Neutrophil (primary cell): ENCODE measurements around the gene ZNF446.
"Not testable (repeated sequence)": the region's sequence is repeated elsewhere in the genome, so short reads cannot be mapped to it uniquely, and the experiment has no call there.

Experiments
- H3K27ac ChIP-seq: fragments of 200-600 bp; sonication (generic); 2 replicates; pipeline ENCODE4 v1.5.1; 2016; ENCODE audit warnings: mild to moderate bottlenecking, moderate library complexity
- H3K27me3 ChIP-seq: fragments of 200-600 bp; sonication (generic); 2 replicates; pipeline ENCODE4 v1.6.0; 2016; ENCODE audit warnings: mild to moderate bottlenecking
- H3K36me3 ChIP-seq: fragments of 200-600 bp; sonication (generic); 2 replicates; pipeline ENCODE4 v1.5.1; 2017
- H3K4me1 ChIP-seq, 2 experiments: fragments of 200-600 bp in 1 of 2; sonication (generic) in 1 of 2; 1 replicate in 1 of 2; 2 replicates in 1 of 2; pipeline versions ENCODE4 v1.5.1 to v1.6.1; 2013 to 2016; ENCODE audit warnings: low read depth in 1 of 2, low read length in 1 of 2, mild to moderate bottlenecking in 1 of 2, moderate library complexity in 1 of 2; ENCODE audit not compliant: control insufficient read depth in 1 of 2, insufficient read depth in 1 of 2
- H3K4me3 ChIP-seq, 2 experiments: fragments of 200-600 bp in 1 of 2; sonication (generic) in 1 of 2; 1 replicate in 1 of 2; 2 replicates in 1 of 2; pipeline ENCODE4 v1.5.1; 2013 to 2016; ENCODE audit warnings: low read depth in 1 of 2, low read length in 1 of 2, mild to moderate bottlenecking in 1 of 2, moderate library complexity in 1 of 2
- H3K9me3 ChIP-seq: fragments of 200-600 bp; sonication (generic); 2 replicates; pipeline ENCODE4 v1.5.1; 2016
- TF ChIP-seq, protein P1 (sequence below): fragments of 200-600 bp; sonication (generic); IDR thresholded peaks from 2 replicates; pipeline ENCODE4 v1.5.1; 2016; ENCODE audit warnings: antibody characterized with exemption

The ZNF446 gene

DNA sequence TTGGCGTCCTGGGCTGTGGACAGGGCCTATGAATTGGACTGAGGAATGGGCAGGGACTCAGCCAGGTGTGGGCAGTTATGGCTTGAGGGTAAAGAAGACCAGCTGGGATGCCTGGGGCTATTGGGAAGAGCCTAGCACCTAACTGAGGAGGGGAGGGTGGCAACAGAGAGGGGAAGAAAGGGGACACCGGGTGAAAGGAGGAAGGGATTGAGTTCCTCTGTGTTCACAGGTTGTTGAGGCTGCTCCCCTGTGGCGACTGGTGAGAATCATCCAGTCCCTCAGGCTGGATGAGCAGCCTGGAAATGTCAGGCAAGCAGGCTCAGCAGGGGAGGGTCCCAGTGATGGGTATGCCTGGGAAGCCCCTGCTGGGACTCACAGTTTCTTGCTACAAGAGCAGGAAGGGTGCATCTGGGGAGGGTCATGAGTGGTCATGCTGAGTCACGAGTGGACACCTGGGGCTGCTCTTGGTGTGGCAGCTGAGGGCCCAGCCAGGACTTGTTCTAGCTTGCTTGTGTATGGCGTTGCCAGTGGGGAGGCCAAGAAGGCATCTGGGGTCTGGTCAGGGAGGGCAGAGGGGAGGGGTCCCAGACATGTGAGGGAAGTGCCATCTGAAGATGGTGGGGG lies 7.8 kb upstream of the ZNF446 start:
- H3K9me3 ChIP-seq = no peaks in the 10 kb centered on the region
- TF ChIP-seq, protein P1, sequence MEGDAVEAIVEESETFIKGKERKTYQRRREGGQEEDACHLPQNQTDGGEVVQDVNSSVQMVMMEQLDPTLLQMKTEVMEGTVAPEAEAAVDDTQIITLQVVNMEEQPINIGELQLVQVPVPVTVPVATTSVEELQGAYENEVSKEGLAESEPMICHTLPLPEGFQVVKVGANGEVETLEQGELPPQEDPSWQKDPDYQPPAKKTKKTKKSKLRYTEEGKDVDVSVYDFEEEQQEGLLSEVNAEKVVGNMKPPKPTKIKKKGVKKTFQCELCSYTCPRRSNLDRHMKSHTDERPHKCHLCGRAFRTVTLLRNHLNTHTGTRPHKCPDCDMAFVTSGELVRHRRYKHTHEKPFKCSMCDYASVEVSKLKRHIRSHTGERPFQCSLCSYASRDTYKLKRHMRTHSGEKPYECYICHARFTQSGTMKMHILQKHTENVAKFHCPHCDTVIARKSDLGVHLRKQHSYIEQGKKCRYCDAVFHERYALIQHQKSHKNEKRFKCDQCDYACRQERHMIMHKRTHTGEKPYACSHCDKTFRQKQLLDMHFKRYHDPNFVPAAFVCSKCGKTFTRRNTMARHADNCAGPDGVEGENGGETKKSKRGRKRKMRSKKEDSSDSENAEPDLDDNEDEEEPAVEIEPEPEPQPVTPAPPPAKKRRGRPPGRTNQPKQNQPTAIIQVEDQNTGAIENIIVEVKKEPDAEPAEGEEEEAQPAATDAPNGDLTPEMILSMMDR = no peak
- H3K27me3 ChIP-seq = peaks cover 11% of the 10 kb centered on the region
- H3K4me3 ChIP-seq = no peak overlapping the region
- H3K27ac ChIP-seq = no peak overlapping the region
- peaks cover 12 to 18% of the 10 kb centered on the region in 2 experiments for H3K4me1 ChIP-seq
- H3K36me3 ChIP-seq = peaks cover 40% of the 10 kb centered on the region

DNA sequence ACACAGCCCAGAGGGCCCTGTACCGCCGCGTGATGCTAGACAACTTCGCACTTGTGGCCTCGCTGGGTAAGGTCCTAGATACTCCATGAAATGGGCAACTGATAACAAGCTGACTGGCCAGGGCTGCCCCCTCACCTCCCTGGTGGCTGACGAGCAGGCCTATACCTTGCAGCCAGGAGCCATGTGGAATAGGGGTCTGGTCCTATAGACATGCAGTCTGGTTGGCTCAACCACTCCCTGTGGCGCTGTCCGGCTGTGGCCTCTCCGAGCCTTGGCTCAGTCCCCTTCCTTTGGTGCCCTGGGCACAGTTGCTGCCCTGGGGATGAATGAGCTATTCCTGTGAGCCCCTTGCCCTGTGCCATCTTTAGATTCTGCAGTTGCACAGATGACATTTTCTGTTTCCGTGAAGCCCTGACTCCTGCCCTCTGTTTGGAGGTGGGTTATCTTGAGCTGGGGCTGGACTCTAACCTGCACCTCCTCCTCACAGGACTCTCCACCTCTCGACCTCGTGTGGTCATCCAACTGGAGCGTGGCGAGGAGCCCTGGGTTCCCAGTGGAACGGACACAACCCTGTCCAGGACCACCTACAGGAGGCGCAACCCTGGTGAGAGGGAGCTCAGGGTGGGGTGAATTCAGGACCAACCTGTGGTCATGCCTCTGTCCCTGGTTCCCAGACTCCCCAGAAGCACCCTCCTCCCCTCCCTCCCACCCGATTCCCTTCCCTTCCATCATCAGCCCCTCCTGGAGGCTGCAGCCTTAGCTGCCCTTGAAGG lies 6.7 kb upstream of the ZNF446 start:
- TF ChIP-seq, protein P1 = no peak
- no peak overlapping the region for H3K4me3 ChIP-seq
- H3K4me1 ChIP-seq = peaks cover 12 to 18% of the 10 kb centered on the region in 2 experiments
- no peaks in the 10 kb centered on the region for H3K9me3 ChIP-seq
- peaks cover 11% of the 10 kb centered on the region for H3K27me3 ChIP-seq
- no peak overlapping the region for H3K27ac ChIP-seq
- peaks cover 45% of the 10 kb centered on the region for H3K36me3 ChIP-seq

DNA sequence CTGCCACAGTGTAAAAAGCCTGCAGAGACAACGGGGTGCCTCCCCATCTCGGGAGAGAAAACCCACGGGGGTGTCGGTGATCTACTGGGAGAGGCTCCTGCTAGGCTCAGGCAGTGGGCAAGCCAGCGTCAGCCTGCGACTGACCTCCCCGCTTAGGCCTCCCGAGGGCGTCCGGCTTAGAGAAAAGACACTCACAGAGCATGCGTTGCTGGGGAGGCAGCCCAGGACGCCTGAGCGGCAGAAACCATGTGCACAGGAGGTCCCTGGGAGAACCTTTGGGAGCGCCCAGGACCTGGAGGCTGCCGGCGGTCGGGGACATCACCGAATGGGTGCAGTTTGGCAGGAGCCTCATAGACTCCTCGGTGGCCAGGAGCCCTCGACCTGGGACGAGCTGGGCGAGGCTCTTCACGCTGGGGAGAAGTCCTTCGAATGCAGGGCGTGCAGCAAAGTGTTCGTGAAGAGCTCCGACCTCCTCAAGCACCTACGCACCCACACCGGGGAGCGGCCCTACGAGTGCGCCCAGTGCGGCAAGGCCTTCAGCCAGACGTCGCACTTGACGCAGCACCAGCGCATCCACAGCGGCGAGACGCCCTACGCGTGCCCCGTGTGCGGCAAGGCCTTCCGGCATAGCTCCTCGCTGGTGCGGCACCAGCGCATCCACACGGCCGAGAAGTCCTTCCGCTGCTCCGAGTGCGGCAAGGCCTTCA lies 5.2 kb upstream of the ZNF446 start:
- H3K27me3 ChIP-seq, H3K9me3 ChIP-seq, H3K27ac ChIP-seq, H3K4me3 ChIP-seq: not testable (repeated sequence)
- peaks cover 19 to 25% of the 10 kb centered on the region in 2 experiments for H3K4me1 ChIP-seq
- peaks cover 45% of the 10 kb centered on the region for H3K36me3 ChIP-seq

DNA sequence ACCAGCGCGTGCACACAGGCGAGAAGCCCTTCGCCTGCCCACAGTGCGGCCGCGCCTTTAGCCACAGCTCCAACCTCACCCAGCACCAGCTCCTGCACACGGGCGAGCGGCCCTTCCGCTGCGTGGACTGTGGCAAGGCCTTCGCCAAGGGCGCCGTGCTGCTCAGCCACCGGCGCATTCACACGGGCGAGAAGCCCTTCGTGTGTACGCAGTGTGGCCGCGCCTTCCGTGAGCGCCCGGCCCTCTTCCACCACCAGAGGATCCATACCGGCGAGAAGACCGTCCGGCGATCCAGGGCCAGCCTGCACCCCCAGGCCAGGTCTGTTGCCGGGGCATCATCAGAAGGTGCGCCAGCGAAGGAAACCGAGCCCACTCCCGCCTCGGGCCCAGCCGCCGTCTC lies 4.4 kb upstream of the ZNF446 start:
- Histone ChIP-seq H3K9me3 (no peaks in the 10 kb centered on the region), H3K4me1 (peaks cover 20 to 25% of the 10 kb centered on the region in 2 experiments), H3K27ac (no peak overlapping the region), H3K4me3 (no peak overlapping the region), H3K36me3 (peaks cover 45% of the 10 kb centered on the region), H3K27me3 (no peaks in the 10 kb centered on the region)
- TF ChIP-seq, protein P1 = no peak

DNA sequence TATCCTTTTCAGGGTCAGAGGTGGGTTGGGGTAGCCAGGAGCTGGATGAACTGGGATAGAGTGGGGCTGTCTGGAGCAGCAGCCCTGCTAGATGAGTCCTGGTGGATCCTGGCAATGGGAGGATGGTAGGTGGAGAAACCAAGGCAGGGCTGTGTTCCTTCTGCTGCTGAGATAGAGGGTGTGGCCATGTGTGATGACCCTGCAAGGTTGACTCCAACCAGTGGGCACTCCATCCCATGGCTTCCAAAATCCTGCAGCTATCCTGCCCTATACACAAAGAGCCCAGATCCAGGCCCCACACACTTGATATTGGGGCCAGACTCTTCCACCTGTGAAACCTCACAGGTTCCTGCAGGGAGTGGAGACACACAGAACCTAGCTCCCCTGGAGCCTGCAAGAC lies 2.4 kb upstream of the ZNF446 start:
- Histone ChIP-seq H3K4me1 (peaks cover 14 to 15% of the 10 kb centered on the region in 2 experiments), H3K36me3 (peaks cover 45% of the 10 kb centered on the region), H3K27me3 (no peaks in the 10 kb centered on the region), H3K4me3 (no peak overlapping the region), H3K9me3 (no peaks in the 10 kb centered on the region), H3K27ac (no peak overlapping the region)
- TF ChIP-seq, protein P1 = no peak
